ENCODE results near the gene LRFN3. TPM values are rescaled to one million over a fixed set of nuclear protein-coding genes. Genes with fewer than 3 reads are reported as not detected.
A peak's percentile ranks its signal among the peaks of the same experiment; 100 is the strongest.

Gene LRFN3
- total and polyA plus RNA-seq, 2 of the 13 experiments (the other 11 are each of a cell fraction or from before 2014, with no cell fraction given): 0.74 to 1.6 TPM

DNA sequence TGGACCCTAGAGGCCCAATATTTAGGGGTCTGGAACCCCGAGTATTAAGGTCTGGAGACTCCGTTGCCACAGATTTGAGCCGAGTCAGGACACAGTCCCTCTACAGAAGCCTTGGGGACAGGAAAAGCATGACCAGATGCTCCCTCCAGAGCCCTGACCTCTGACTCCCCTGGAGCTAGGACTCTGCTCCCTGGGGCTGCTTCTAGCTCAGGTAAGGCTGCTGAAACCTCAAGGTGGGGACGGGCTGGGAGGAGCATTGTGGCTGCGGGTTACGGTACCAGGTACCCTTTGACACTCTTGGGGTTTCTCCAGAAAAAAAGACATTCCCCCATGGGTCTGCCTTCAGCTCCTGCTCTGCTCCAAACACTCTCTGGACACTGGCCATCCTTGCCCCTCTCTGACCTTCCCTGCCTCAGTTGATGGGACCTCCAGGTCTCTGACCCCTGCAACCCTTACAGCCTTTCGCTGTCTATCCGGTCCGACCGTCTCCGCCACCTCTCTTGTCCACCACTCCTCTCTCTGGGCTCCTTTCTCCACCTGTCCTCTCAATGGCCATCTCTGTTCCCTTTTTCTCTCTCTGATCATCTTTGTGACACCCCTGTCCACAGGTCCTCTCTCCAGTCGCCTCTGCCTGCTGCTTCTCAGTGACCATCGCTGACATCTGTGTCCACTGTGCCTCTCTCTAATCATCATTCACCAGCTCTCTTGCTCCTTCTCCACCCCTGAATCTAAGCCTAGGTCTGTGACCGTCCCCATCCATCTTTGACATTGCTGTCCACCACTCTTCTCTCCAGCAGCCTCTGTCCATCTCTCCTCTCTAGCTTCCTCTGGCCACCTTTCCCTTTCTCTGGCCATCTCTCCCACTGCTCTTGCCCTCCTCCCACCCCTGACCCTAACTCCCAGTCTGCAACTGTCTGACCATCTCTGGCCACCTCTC lies 1.4 kb downstream of the LRFN3 start:
- FAIRE-seq: no peak
- Histone ChIP-seq H3K4me3 (replicated peaks in 1 of 3; ENCODE audit: insufficient read depth in 1 of 3, low read depth in 2 of 3, low read length in 3 of 3) (peak overlapping the region; percentile 73 to 84 (median 74)), H3K79me2 (ENCODE audit: insufficient read depth, low read length) (no peaks in the 10 kb centered on the region), H3K9ac (ENCODE audit: insufficient read depth, low read depth, low read length) (peak overlapping the region; percentile 79; the same call in 1 of the 2 replicates), H3K27me3 (ENCODE audit: control insufficient read depth in 1 of 2, insufficient read depth in 2 of 2, low read length in 2 of 2) (no peaks in the 10 kb centered on the region; a peak in 1 of 5 replicates), H4K20me1 (ENCODE audit: insufficient read depth, low read length) (0 out of 2 replicates have a peak, but pooled peaks cover 8% of the 10 kb centered on the region), H3K4me2 (ENCODE audit: low read depth, low read length) (peak overlapping the region; percentile 84), H3K27ac (ENCODE audit: extremely low read length, insufficient read depth, low read length) (no peak overlapping the region), H3K36me3 (replicated peaks in 1 of 2; ENCODE audit: control insufficient read depth in 1 of 2, insufficient read depth in 2 of 2, low read length in 2 of 2) (no peaks in the 10 kb centered on the region; a peak in 1 of 5 replicates), H3K9me3 (ENCODE audit: low read length) (no peaks in the 10 kb centered on the region), H3K4me1 (ENCODE audit: insufficient read depth, low read length) (peaks cover 43% of the 10 kb centered on the region), H2AFZ (ENCODE audit: low read length) (no peak overlapping the region)
- in situ Hi-C loops (cut with HindIII; ENCODE audit: extremely low pct_ligation_motif_present, low pct_unique_long_range_greater_than_20kb): loop anchor here (10.0 kb wide), 1 partner anchor 53 kb away; no protein-coding TSS in a partner anchor
- ChIA-PET POLR2A (no interaction called here), CTCF (ENCODE audit: low intra/inter-chr PET ratio, low total read pairs) (no interaction called here)
- peak; percentile 56 for ATAC-seq
- no TSS peak for BruUV-seq (replicated peaks)
- no peak for DNase-seq (ENCODE audit: low spot score)
- intact Hi-C loops (cut with micrococcal nuclease; ENCODE audit: unreplicated experiment): loop anchor here (5.0 kb wide), 1 partner anchor 35 kb away; the partner anchor contains the start of genes HCST and NFKBID
- WGBS (ENCODE audit: low lambda C conversion rate): 18% methylated on average over 10 of the region's 14 CpGs
- no peak for TF ChIP-seq ZFP36L2 (CRISPR knock-in tag; IDR thresholded peaks at IDR 0.05)
- TF ChIP-seq, protein P1, sequence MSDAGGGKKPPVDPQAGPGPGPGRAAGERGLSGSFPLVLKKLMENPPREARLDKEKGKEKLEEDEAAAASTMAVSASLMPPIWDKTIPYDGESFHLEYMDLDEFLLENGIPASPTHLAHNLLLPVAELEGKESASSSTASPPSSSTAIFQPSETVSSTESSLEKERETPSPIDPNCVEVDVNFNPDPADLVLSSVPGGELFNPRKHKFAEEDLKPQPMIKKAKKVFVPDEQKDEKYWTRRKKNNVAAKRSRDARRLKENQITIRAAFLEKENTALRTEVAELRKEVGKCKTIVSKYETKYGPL (CRISPR knock-in tag; IDR thresholded peaks at IDR 0.05): no peak
- no peak for TF ChIP-seq MIER3 (CRISPR knock-in tag; IDR thresholded peaks at IDR 0.05; ENCODE audit: borderline replicate concordance)
- TF ChIP-seq NR2F1 (CRISPR knock-in tag; IDR thresholded peaks at IDR 0.05): peak in 1 of 2 experiments; percentile 49; a peak in 1 of 4 replicates
- TF ChIP-seq, protein P2, sequence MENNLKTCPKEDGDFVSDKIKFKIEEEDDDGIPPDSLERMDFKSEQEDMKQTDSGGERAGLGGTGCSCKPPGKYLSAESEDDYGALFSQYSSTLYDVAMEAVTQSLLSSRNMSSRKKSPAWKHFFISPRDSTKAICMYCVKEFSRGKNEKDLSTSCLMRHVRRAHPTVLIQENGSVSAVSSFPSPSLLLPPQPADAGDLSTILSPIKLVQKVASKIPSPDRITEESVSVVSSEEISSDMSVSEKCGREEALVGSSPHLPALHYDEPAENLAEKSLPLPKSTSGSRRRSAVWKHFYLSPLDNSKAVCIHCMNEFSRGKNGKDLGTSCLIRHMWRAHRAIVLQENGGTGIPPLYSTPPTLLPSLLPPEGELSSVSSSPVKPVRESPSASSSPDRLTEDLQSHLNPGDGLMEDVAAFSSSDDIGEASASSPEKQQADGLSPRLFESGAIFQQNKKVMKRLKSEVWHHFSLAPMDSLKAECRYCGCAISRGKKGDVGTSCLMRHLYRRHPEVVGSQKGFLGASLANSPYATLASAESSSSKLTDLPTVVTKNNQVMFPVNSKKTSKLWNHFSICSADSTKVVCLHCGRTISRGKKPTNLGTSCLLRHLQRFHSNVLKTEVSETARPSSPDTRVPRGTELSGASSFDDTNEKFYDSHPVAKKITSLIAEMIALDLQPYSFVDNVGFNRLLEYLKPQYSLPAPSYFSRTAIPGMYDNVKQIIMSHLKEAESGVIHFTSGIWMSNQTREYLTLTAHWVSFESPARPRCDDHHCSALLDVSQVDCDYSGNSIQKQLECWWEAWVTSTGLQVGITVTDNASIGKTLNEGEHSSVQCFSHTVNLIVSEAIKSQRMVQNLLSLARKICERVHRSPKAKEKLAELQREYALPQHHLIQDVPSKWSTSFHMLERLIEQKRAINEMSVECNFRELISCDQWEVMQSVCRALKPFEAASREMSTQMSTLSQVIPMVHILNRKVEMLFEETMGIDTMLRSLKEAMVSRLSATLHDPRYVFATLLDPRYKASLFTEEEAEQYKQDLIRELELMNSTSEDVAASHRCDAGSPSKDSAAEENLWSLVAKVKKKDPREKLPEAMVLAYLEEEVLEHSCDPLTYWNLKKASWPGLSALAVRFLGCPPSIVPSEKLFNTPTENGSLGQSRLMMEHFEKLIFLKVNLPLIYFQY (CRISPR knock-in tag; IDR thresholded peaks at IDR 0.05; ENCODE audit: borderline replicate concordance): no peak
- TF ChIP-seq ZMAT3 (CRISPR knock-in tag; conservative IDR thresholded peaks at IDR 0.05): no peak
- TF ChIP-seq FOXK2 (IDR thresholded peaks at IDR 0.05): 0 out of 2 replicates have a peak, but pooled peaks have one; percentile 1
- no peak for TF ChIP-seq MIER2 (CRISPR knock-in tag; IDR thresholded peaks at IDR 0.05)
- no peak for TF ChIP-seq ZMYM4 (CRISPR knock-in tag; IDR thresholded peaks at IDR 0.05)
- no peak for TF ChIP-seq KAT7 (CRISPR knock-in tag; IDR thresholded peaks at IDR 0.05; ENCODE audit: borderline replicate concordance)
- TF ChIP-seq ZFP82 (CRISPR knock-in tag; IDR thresholded peaks at IDR 0.05; ENCODE audit: borderline replicate concordance): no peak
- TF ChIP-seq, protein P3, sequence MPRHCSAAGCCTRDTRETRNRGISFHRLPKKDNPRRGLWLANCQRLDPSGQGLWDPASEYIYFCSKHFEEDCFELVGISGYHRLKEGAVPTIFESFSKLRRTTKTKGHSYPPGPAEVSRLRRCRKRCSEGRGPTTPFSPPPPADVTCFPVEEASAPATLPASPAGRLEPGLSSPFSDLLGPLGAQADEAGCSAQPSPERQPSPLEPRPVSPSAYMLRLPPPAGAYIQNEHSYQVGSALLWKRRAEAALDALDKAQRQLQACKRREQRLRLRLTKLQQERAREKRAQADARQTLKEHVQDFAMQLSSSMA (CRISPR knock-in tag; IDR thresholded peaks at IDR 0.05): no peak
- TF ChIP-seq HNF4A (CRISPR knock-in tag; IDR thresholded peaks at IDR 0.05): 0 out of 2 replicates have a peak, but pooled peaks have one; percentile 4
- TF ChIP-seq MAZ (IDR thresholded peaks at IDR 0.05; ENCODE audit: borderline replicate concordance, low read depth, low read length): no peak
- no peak for TF ChIP-seq MAZ (CRISPR knock-in tag; IDR thresholded peaks at IDR 0.05; ENCODE audit: low read depth)
- no peak for TF ChIP-seq NFE2L1 (CRISPR knock-in tag; IDR thresholded peaks at IDR 0.05; ENCODE audit: borderline replicate concordance)
- TF ChIP-seq NR2F6 (IDR thresholded peaks at IDR 0.05): peak; percentile 46
- peak; percentile 34; the same call in 1 of the 2 replicates for TF ChIP-seq NR2F6 (CRISPR knock-in tag; IDR thresholded peaks at IDR 0.05)

All from HepG2 (cell line).